Brain pericyte (primary cell): ENCODE measurements around the gene PSMB5.

Source experiments
- DNase-seq: peaks from one replicate; pipeline ENCODE4 v3.0.0-alpha.2; 2012; ENCODE audit warnings: low read depth, low spot score

The PSMB5 gene

GRCh38 chr14:23043754-23044153, 9.1 kb upstream of the PSMB5 start:
- DNase-seq = no peak

GRCh38 chr14:23043145-23043544, 8.4 kb upstream of the PSMB5 start:
- DNase-seq = no peak

DNA sequence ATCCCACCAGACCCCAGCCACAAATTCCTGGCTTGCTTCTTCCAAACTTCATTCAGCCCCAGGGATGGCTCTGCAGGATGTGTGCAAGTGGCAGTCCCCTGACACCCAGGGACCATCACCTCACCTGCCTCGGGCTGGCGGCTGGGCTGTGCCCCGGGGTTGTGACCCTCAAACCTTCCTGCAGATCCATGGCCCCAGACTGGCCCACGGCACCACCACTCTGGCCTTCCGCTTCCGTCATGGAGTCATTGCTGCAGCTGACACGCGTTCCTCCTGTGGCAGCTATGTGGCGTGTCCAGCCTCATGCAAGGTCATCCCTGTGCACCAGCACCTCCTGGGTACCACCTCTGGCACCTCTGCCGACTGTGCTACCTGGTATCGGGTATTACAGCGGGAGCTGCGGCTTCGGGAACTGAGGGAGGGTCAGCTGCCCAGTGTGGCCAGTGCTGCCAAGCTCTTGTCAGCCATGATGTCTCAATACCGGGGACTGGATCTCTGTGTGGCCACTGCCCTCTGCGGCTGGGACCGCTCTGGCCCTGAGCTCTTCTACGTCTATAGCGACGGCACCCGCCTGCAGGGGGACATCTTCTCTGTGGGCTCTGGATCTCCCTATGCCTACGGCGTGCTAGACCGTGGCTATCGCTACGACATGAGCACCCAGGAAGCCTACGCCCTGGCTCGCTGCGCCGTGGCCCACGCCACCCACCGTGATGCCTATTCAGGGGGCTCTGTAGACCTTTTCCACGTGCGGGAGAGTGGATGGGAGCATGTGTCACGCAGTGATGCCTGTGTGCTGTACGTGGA, 7.7 kb upstream of the PSMB5 start, which contains the start of gene PSMB11:
Gene PSMB11 (plus strand): TSS at position 51 of the 804 bp plus-strand sequence. CDS start 14 bp downstream, at position 65.
- no peak for DNase-seq

DNA sequence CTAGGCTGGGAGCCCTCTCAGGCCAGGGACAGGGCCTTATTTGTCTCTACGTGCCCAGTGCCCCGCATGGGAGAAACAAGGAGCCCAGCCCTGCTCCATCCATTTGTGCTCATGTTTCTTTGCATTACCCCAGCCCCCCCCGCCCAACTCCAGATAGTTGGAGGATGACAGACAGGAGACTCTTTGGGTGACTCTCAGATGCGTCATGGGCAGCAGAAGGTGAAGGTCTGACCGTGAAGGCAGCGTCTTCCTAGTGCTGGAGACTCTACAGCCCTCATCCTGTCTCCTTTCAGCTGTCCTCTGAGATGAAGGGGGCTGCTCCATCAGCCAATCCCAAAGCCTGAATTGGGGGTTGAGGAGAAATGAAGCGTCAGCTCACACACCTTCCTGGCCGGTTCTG, 7.0 kb upstream of the PSMB5 start:
- no peak for DNase-seq

- no peak for DNase-seq
Measured at GRCh38 chr14:23040100-23040499, 5.4 kb upstream of the PSMB5 start.

- no peak for DNase-seq
Measured at GRCh38 chr14:23035303-23036144, 824 bp upstream of the PSMB5 start.

DNA sequence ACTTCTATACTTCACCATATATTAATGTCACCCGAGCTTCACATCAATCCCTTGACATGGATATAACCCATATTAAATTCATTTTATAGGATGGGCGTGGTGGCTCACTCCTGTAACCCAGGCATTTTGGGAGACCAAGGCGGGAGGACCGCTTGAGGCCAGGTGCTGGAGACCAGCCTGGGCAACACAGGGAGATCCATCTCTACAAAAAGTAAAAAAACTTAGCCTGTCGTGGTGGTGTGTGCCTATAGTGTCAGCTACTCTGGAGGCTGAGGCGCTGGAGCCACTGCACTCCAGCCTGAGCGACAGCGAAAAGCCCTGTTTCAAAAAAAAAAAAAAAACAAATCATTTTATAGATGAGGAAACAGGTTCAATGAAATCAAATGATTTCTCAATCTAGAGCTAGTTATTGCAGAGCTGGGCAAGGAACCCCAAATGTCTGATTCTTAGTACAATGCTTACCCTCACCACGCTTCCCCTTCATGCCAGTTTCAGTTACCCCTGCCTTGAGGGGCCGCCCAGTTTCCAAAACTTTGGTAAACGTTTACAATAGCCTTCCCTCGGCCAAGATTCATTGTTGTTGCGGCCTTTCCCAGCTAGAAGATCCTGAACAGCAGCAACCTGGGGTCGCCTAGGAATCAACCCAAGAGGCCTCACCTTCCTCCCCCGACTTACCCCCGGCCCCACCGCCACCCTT, 751 bp downstream of the PSMB5 start:
- DNase-seq = no peak

DNA sequence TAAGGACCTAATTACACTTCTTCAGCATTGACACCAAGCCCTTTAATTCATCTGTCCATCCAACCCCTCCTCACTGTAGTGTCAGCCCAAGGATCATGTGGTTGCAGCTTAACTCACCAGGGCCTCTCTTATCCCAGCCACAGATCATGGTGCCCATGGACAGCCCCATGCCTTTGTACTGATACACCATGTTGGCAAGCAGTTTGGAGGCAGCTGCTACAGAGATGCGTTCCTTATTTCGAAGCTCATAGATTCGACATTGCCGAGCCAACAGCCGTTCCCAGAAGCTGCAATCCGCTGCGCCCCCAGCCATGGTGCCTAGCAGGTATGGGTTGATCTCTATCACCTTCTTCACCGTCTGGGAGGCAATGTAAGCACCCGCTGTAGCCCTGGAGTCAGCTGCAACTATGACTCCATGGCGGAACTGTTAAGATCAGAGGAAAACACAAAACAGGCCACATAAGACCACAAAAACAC, 1.4 kb downstream of the PSMB5 start:
- DNase-seq = no peak

GRCh38 chr14:23030936-23031335, 3.8 kb downstream of the PSMB5 start:
- DNase-seq = no peak

DNA sequence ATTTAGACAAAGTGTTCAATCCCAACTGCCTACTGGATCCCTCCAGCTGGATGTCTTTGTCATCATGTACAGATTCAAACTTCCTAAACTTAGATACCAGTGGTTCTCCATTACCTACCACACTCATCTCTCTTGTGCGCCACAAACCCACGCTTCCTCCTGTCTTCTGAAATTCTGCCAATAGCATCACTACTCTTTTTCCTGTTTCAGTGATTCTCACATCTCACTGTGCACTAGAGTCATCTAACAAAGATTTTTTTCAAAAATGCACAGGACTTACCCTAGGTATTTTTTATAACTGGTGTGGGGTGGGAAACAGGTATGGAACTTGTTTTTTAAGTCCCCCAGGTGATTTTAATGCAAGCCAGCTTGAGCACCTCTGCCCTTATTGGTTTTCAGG, 5.9 kb downstream of the PSMB5 start:
- no peak for DNase-seq

GRCh38 chr14:23025151-23025814, 9.4 kb downstream of the PSMB5 start:
- DNase-seq = no peak

- no peak for DNase-seq
Measured at GRCh38 chr14:23024612-23025075, 10.1 kb downstream of the PSMB5 start.

GRCh38 chr14:23023795-23024152, 10.9 kb downstream of the PSMB5 start:
- no peak for DNase-seq

DNA sequence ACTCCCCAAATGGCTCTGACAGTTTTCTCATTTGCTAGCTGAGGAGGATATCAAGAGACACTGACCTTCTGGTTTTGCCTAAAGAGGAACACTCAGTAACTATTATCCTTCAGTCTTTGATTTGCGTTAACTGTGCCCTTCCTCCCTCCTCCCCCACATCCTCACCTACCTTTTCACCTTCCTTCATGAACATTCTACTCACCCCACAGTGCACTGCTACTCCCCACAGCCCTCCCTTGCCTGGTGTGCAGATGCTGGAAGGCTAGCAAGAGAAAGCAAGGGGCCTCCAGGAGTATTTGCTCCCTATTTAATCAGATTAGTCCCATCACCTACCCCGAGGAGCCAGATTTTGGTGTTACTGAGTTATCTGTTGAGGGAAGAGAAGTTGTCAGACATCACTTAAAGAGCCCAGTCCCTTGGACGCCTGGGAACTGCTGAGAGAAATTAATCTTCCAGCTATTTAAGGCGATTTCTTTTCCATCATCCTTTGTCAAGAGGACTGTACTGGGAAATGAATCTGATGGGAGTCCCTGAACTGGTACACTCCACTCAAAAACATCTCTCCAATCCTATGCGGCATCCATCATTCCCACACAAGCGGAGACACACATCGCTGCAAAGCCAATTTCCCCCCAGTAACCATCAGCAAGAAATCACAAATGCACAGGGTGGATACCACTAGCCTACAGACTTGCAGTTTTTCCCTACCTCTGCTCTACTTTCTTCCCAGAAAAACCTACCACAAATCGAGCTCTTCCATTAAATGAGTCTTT, 11.5 kb downstream of the PSMB5 start:
- no peak for DNase-seq

DNA sequence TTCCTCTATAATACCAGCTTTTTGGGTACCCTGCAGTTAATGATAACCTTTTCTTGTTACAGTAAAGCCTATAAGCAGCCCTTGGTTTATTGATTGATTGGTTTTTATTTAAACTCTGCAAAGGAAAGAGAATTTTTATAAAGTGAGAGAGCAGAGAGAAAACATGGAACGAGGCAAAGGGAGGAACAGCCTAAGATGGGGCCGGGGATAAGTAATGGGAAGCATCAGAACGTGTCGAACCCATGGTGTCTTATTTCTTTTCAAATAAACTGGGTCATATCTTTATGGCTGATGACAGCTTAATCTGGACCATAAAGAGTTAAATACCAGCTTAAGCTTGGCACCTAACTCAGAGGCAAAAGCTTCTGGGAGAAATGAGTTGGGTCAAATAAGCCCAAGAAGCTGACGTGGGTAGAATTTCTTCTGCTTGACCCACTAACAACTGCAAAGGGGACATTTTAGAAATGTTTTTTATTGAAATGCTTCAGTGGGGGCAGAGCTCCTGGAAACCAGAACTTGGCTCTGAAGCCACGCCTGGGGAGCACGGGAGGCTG, 12.7 kb downstream of the PSMB5 start:
- DNase-seq = no peak

DNA sequence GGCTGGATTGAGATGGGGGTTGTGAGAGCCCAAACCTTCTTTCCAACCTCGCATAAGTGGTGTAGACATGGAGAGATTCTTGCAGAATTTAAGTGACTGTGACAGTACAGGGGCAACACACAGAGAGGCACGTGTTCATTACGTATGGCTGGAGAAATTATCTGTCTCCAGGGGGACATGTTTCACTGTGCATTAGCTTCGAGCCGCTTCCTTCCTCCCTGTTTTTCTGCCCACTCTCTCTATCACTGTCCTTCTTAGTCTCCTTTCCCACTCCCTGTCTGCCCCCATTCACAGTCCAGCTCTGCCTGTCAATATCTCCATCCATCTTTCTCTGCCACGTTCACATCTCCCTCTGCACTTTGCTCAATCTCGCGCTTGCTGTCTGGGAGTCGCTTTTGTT, 13.3 kb downstream of the PSMB5 start:
- no peak for DNase-seq

GRCh38 chr14:23020143-23021128, 14.3 kb downstream of the PSMB5 start:
- no peak for DNase-seq

- DNase-seq = no peak
Measured at GRCh38 chr14:23018107-23018506, 16.6 kb downstream of the PSMB5 start.

DNA sequence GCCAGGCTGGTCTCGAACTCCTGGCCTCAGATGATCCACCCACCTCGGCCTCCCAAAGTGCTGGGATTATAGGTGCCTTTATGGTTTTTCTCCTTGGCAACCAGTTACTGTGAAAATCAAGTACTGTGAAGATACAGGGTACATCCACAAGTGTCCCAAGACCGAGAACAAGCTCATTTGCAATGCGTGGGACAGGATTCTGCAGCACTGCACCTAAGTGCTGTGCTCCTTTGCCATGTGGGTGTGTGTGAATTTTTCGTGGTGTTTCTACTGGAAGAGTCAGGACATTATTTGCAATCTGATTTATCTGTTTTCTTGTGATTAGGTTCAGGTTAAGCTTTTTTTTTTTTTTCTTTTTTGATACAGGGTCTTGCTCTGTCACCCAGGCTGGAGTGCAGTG, 17.6 kb downstream of the PSMB5 start:
- DNase-seq = no peak
